ENCODE measurements around the gene AIPL1.
"Not testable (repeated sequence)": the region's sequence is repeated elsewhere in the genome, so short reads cannot be mapped to it uniquely, and the experiment has no call there.

AIPL1 gene, protein sequence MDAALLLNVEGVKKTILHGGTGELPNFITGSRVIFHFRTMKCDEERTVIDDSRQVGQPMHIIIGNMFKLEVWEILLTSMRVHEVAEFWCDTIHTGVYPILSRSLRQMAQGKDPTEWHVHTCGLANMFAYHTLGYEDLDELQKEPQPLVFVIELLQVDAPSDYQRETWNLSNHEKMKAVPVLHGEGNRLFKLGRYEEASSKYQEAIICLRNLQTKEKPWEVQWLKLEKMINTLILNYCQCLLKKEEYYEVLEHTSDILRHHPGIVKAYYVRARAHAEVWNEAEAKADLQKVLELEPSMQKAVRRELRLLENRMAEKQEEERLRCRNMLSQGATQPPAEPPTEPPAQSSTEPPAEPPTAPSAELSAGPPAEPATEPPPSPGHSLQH

DNA sequence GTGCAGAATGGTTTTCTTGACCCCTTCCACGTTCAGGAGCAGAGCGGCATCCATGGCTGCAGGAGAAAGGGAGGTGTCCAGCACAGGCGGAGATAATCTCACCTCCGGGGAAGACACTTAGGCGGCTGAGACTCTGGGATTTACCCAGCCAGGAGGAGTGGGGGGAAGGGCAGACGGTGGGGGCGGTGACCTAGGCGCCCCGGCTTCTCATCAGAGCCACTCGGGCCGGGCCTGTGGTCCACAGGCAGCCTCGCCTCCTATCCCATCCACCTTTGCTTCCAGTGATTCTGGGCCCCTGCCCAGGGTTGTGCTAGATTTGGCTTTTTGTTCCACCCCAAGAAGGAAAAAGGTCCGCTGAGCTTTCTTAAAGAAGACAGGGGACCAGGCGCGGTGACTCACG, at the start of gene AIPL1:
AIPL1 (minus strand) TSS at position 71 of the 400 bp plus-strand sequence; CDS start at position 54, 17 bp downstream.
- DNase-seq: no peak

DNA sequence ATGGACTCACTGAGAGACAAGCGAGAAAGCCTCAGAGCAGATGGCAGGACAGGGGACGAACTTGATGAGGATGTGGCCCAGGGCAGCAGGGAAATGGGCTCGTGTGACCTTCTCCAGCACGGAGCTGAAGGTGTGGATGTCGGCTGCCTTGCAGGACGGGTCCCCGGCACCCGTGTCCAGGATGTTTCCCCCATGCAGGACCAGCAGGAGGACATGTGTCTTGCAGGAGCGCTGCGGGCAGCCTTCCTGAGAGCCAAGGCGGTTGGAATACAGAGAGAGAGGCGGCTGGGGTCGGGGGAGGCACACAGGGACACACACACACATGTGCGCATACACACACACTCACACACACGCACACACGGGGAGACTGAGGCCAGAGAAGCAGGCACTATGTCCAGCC, 48.6 kb upstream of the AIPL1 start:
- no peak for DNase-seq

DNA sequence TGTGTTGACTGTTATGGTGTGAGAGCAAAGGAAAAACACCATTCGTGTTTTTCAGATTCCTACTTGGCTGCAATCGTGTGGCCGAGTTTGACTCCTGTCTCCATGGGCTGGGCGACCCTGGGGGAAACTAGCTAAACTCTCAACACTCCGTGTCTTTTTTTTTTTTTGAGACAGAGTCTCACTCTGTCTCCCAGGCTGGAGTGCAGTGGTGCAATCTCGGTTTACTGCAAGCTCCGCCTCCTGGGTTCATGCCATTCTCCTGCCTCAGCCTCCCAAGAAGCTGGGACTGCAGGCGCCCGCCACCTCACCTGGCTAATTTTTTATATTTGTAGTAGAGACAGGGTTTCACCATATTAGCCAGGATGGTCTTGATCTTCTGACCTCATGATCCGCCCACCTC, 47.9 kb upstream of the AIPL1 start:
- not testable (repeated sequence) for DNase-seq

DNA sequence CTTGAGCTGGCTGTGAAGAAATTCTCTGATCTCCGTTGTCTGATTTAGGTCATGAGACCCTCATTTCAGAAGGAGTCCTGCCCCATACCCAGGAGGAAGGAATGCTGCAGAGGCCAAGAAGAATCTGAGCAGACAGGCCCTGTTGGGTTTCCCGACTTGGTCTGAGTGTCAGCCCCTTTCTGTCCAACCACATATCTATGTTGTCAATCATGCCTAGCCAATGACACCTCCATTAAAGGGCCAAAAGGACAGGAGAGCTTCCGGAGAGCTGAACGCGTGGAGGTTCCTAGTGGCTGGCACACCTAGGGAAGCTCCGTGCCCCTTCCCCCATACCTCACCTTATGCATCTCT, 47.2 kb upstream of the AIPL1 start:
- no peak for DNase-seq

DNA sequence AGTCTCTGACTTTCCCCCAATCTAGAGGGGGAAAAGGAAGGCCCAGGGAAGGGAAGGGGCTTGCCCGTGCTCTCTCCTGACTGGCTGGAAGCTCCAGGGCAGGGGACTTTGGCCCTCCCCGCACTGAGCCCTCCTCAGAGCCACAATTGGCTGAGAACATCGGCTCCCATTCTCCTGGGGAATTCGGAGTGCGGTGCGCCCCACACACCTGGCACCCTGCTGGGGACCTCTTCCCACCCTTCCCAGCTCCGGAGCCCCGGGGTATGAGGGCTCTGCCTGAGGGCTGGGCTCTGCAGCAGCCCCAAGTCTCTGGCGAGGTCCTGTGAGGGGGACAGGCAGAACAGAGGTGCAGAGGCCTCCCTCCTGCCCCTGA, 45.4 kb upstream of the AIPL1 start:
- no peak for DNase-seq

DNA sequence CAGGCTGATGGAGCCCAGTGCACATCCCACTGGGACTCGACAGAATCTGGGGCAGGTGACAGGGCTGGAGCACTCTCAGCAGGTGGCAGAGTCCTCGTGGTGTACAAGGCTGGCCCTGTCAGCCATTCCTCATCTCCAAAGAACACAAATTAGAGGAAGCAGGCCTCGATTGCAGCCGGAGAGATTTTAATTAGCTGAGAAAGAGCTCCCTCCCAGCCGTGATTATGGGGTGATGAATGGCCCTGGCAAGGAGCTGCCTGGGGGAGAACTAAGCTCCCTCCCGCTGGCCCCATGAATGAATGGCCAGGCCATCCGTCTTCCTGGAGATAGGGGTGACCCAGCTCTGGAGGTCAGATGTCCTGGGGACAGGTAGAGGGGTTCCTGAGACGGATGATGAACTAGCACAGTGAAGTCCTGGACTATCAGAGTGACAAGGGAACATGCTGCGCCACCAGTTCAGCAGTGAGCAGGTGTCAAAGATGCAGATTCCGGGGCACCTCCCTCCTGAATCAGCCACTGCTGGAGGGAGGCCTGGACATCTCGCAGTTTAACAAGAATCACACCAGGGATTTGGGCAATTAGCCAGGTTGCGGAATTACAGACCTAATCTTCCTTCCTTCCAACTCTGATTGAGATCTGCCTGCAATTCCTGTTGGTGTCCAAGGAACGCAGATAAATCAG, 44.8 kb upstream of the AIPL1 start:
- DNase-seq: no peak

DNA sequence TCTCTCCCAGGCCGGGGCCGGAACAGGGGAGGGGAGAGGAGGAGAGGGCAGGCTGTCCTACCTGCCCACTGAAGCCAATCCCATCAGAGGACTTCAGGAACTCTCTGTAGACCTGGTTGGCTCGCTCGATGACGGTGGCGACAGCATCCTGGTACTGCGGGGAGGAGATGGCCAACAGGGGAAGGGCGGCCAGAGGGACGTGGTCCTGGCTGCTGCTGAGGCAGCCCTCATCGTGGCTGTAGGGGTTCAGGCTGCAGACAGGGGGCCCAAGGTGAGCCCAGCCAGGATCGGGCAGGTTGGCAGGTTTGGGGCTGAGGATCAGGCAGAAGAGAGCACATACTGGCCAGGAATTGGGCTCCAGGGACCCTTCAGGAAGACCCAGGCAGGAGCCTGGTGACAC, 43.6 kb upstream of the AIPL1 start:
- no peak for DNase-seq

DNA sequence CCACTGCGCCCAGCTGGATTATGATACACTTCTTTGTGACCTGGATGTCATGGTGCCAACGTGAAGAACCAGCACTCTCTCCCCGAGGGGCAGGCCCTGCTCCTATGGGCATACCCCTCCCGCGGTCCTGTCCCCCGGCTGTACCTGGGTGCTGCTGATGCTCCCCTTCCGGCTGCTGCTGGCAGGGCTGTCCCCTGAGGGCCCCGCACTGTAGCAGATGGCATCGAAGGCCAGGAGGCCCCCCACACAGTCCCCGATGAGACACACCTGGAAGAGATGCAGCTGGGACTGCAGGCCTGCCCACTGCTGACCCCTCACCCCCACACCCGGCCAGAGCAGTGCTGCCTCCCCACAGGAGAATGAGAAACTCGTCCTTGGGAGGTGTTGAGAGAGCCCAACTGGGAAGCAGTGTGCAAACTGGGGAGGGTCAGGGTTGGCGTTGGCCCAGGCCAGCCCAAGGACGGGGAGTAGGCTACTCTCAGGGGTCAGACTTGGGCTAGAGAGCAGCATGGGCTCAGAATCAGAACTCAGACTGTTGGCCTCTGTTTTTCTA, 43.0 kb upstream of the AIPL1 start:
- no peak for DNase-seq

DNA sequence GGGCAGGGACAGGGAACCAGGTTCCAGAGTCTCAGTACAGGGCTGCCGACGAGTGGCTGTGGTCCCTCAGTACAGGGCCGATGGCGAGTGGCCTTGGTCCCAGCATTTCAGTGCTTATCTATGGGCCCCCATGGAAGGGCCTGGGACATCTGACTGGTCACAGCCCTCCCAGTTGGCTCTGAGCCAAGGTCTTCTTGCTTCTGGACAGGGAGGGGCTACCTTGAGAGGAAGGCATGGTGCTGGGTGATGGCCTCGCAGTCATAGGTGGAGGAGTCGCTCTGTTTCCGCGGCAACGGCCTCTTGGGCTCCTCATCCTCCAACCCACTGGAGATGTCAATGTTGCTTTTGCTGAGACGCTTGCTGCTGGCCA, 41.9 kb upstream of the AIPL1 start:
- DNase-seq: no peak

DNA sequence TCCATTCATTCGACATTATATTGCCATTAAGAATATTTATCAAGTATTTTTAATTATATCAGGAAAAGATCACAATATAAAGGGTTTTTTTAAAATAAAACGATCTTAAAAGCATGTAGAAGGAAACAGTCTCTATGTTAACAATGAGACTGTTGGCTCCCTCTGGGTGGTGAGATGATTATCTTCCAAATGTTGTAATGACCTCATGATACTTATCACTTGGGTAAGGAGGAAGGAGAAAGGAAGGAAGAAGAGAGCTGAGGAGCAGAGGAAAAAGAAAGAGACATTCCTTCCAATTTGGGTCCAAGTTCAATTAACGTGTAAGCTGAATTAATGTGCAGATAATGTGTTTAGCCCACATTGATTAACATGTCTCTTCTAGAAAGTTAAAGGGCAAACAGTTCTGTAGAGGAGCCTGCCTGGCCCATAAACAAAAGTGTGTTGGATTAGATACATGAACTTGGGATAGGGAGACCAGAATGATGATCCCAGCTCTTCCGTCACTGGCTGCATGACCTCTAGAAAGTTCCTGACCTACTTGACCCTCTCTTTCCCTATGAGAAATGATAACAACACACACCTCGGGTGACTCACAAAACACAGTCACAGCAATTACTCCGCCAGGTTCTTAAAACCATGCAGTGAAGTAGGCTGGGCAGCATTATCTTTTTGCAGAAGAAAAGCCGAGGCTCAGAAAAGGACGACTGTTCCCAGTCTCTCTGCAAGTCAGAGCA, 41.3 kb upstream of the AIPL1 start:
- no peak for DNase-seq

DNA sequence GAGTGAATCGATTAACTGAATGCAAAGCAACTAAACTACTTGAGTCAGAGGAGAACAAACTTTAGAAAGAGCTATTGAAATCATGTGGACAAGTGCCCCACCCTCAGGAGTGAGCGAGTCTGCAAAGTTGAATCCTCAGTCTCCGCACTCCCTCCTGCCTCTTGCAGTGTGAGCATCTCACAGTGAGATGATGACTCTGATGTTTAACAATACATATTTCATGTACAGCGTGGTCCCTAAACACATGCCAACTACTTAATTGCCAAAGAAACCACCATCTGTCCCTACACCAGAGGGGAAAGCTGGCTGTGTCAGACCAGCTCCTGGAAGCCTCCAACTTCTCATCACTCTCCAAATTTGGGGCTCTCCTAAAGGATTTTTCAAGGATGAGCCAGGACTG, 40.5 kb upstream of the AIPL1 start:
- no peak for DNase-seq

DNA sequence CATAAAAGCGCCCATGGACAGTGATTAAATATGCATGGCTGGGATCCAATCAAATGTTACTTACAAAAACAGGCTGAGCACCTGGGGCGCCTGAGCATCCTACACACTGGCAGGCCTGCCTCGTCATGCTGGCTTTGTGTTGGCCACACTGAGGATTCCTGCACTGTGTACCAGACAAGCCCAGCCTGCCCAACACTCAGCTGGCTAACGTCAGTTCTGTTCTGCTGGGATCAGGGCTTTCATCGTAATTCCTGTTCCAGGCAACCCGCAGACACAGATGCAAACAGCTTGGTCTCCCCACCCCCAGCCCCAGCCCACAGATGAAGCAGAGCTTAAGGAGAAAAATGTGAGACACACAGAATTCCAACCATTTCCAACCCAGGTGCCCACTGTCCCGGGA, 40.0 kb upstream of the AIPL1 start:
- DNase-seq: no peak

DNA sequence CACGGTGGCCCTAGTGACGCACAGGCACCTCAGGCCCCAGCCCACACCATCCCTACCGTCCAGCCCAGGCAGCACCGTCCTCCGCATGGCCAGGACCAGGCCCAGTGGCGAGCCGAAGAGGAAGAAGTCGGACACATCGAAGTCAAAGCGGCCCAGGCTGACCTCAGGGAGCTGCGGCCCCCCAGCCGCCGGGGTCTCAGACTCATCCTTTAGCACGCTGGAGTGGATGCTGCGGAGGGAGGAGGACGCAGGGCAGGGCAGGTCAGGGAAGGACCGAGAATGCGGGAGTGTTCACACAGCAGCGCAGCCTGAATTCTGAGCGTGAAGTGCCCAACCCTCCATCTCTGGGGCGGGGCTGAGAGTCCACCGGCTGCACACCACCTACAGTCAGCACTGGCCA, 39.5 kb upstream of the AIPL1 start:
- no peak for DNase-seq

DNA sequence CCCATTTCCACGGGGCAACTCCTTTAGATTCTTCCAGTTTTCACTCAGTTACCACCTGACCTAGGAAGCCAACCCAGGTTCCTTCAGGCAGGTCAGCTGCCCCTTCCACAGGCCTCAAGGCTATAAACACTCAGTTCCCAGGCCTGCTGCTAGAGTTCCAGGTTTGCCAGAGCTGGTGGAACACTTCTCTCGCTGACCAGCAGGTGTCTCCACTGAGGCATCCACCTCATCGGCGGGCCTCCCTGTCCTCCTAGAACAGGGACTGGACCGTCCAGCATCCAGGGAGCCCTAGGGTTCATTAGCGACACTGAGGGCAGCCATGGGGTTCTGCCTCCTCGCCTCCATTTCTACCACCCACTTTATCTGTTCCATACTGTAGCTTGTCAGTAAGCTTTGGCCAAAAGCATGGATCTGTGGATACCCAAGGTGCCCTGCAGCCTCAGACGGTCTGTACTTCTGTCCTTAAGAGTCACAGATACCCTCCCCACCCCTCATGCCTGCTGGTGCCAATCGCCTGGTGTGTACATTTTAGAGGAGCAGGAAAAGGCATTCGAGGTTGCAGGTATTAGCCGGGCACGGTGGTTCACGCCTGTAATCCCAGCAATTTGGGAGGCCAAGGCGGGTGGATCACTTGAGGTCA, 38.3 kb upstream of the AIPL1 start:
- peak; percentile 68 for DNase-seq

DNA sequence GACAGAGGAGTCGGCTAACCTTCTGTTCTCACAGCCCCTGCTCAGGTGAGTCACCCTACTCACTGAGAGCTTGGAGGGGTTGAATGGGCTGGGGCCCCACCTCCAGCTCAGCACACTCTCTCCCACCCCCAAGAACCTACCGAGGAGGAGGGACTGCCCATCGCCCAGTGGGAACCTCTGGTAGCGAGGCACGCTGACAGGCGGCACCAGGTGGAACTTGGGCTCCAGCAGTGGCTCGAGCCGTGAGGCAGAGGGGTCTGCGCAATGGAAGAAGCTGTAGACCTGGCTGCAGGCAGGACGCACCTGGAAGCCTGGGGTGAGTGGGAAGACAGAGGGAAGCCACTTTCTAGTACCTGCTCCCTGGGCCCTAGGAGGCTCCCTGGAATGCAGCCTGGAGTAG, 37.6 kb upstream of the AIPL1 start:
- no peak for DNase-seq

DNA sequence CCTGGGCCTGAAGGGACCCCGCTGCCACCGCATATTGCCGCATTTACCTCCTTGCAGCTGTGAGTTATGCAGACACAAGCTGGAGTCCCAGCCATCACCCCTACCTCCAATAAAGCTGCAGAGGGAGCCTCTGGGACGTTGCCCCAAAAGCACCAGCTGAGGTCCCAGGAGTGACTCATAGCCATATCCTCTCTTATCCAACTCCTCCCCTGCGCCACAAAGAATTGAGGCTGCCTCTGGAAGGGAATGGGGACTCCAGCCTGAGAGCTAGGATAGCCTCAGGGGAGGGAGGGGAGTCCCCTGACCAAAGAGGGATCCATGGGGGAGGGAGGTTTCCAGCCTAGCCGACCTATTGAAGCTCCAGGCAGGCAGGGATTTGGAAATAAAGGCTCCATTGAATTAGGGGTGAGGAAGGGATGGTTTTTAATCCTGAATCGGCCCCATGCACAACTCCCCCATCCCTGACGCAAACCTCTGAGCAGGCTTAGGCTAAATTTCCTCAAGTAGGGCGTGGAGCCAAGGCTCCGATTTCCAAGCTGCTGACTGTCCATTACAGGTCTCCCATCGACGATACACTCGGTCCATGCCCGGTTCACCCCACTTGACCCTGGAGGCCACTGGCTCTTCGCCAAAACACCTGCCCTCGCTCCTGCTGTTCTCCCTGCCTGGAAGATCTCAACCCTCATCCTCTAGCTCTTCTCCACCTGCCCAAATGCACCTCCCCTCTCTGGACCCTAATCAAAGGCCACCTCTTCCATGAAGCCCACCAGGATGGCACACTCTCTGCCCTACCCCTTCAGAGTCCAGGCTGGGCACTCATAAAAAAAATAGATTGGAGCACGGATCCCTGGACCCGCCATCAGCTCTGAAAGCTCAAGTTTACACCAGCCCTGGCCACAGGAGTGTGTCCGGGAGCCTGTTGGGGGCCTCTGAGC, 36.9 kb upstream of the AIPL1 start:
- DNase-seq: no peak

DNA sequence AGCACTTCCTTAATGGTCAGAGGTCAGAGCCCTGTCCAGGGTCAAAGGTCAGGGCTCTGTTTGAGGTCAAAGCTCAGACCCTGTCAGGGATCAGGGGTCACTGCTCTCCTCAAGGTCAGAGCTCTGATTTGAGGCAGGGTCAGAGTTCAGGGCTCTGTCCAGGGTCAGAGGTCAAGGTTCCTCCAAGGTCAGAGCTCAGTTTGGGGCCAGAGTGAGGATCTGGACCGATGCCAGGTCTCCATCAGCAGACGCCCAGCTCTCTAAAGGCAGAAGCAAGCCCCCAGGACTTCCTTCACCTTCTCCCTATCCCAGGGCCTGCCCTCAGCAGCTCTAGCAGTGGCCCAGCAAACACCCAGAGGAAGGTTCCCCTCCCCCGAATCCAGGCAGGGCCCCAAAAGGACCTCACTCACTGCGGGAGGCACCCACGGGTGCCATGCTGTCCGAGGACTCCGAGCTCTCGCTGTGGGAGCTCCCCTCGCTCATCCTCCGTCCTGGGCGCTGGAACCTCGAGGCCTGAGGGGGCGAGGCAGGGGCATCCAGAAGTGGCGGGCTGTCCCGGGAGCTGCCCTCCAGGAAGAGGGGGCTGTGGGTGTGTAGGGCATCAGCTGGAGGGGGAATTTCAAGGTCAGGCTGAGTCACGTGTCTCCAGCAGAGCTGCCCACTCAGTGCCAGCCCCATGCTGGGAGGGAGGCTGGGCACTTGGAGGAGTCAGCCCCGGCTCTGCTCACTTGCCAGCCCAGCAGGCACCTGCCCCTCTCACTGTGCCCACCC, 36.0 kb upstream of the AIPL1 start:
- no peak for DNase-seq

DNA sequence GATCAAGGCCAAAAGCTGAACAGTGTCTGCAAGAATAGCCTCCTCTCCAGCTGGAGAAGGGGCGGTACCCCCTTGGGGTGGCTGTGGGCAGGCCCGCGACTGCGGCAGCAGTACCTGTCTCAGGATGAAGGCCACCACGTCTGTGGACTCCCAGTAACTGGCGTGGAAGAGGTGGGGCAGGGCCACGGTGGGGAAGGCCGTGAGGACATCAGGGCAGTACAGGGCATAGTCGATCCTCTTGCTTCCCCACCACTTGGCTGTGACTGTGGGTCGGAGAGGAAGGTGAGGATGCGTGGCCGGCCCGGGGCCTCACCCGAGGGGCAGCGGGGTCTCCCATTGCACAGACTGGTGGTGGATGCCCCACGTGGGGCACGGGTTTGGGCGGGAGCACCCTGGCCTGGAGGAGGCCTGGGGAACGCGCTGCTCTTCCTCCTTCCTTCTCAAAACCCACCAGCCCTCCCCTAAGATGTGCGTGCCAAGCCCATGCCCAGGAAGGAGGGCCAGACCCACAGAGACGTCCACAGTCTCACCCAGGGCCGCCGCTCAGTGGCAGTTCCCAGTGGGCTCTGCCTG, 35.3 kb upstream of the AIPL1 start:
- DNase-seq: no peak

DNA sequence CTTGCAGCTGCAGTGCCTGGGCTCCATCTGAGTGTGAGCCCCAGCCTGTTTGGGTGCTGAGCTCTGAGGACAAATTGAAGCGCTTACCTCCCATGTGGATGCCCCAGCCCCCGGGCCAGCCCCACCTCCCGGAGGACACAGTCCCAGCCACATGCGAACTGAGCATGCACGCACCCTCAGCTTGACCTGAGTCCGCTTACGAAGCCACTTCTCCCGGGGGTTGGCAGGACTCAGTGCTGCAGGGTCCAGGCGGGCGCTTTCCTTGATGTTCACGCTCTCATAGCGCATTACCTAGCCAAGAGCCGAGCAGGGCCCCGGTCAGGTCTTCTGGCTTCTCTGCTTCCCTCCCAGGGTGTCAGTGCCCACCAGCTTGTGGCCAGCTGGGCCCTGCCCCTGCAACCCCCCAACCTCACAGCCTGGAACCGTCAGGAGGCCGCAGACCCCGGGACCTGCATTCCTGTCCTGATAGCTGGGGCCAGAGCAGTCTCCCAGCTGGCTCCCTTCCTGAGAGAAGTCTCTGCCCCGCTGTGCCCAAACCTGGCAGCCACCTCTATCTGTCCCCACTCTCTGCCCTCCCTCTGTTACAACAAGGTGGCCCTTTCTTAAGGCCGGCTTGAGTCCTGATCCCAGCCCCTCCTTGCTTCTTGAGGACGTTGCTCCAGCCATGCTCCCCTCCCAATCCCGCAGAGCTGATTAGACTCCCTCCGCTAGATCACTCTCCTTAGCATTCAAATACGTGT, 33.3 kb upstream of the AIPL1 start:
- DNase-seq: no peak

DNA sequence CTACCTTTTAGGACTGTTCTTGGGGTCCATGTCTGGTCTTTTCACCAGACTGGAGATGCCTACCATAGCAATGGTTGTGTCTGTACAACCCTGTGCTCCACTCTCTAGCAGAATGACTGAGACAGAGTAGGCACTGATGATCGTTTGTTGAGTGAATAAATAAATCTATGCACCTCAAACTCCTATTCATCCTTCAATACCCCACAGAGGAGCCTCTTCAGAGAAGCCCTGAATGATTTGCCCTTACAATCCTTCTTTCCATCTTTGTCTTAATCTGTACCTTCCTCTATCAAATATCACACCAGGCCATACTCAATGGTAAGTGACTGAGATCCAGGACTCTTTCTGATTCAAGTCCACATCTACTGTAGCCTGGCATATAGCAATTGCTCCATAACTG, 32.6 kb upstream of the AIPL1 start:
- DNase-seq: no peak
